GM20431 (cell line): ENCODE results near the gene BMF.

Experiments used
- in situ Hi-C: fragments of 300-500 bp; cut with MseI, MboI; formaldehyde crosslinking; loops from one replicate; pipeline ENCODE4 v1.15.0; 2020; ENCODE audit warnings: low sequenced_read_pairs; ENCODE audit not compliant: unreplicated experiment

BMF gene

DNA sequence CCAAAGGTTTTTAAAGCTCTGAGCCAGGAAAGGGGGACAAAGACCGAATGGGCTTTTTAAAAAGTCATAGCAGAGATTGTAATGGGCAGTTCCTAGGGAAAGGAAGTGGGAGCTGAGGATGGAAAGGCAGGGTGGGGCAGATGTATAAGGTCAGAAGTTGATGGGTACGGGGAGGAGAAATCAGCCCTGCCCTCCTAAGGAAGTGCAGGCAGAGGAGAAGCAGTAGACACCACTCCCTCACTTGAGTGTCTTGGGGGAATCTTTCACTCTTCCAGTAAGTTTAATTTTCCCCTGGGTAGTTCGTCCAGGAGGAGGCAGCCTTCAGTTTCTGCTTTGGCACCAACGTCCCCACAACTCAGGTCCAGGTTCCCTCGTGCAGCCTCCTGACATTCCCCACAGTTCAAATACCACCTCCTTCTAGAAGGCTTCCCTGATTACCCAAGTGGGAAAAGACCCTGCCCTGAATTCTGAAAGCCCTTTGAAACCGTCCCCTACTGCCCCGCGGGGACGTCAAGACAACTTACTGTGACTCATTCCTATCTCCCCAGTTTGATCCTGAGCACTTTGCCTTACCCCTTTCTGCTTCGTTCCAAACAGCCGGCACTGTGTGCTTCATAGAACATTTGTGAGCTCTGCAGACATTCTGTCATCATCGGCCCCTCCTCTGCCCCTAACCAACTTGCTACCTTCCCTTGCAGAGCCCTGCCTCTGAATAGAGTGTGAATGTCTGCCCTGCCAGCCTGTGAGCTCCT is 55.4 kb downstream of the BMF start:
- in situ Hi-C loops, result no loop called here

- in situ Hi-C loops, result no loop called here
Measured at GRCh38 chr15:40052604-40053003, 56.1 kb downstream of the BMF start.

DNA sequence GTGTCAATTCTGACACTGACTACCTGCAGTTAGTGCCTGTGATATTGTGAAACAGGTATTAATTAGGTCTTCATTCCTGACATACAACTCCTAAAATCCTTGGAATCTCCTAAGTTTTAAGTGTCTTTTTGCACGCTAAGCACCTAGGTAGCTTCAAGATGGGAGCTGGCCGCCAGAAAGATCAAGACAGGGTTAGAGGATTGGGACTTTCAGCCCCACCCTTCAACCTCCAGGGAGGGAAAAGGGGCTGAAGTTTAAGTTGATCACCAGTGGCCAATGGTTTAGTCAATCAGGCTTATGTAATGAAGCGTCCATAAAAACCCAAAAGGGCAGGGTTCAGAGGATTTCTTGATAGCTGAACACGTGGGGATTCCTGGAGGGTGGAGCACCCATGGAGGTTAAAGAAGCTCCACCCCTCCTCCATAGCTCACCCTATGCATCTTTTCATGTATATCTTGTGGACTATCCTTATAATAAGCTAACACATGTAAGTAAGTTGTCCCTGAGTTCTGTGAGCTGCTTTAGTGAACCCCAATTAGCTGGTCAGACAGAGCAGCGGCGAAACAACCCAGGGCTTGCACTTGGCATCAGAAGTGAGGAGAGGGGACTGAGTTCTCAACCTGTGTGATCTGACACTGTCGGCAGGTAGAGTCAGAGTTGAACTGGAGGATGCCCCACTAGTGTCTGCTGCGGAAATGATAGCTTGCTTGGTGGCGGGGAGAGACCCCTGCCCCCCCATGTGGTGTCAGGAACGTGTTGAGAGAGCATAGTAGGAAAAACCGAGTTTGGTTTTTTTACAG is 56.9 kb downstream of the BMF start:
- in situ Hi-C loops, result no loop called here

- in situ Hi-C loops, result no loop called here
Measured at GRCh38 chr15:40050788-40051470, 57.8 kb downstream of the BMF start.

- in situ Hi-C loops, result loop anchor here (10.0 to 25.0 kb wide), 3 partner anchors 66 to 213 kb away; no protein-coding TSS in a partner anchor
Measured at GRCh38 chr15:40048926-40049475, 59.7 kb downstream of the BMF start.

DNA sequence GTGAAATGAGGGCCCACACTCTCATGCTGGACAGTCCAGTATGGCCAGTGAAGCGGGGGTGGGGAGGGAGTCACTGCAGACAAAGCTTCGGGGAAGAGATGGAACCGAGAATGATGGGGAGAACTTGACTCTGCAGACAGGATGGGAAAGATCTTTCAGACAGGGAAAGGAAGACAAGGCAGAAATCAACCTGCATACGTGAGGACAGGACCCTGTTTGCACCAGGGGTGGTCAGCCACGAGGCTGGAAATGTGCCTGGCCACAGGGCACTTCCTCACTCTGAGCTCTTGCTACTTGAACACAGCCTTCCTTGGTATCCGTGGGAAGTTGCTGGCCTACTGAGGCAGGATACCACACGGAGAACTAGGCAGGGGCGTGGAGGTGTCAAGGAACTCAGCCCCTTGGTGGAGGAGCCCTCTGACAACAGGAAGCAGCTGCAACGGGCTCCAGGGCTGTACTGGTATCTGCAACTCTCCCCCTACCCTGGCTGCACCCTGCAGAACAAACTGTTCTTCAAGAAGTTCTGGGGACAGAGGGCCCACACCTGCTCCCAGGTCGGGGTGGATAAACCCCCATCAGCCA is 60.4 kb downstream of the BMF start:
- in situ Hi-C loops, result loop anchor here (10.0 to 25.0 kb wide), 3 partner anchors 66 to 214 kb away; no protein-coding TSS in a partner anchor

DNA sequence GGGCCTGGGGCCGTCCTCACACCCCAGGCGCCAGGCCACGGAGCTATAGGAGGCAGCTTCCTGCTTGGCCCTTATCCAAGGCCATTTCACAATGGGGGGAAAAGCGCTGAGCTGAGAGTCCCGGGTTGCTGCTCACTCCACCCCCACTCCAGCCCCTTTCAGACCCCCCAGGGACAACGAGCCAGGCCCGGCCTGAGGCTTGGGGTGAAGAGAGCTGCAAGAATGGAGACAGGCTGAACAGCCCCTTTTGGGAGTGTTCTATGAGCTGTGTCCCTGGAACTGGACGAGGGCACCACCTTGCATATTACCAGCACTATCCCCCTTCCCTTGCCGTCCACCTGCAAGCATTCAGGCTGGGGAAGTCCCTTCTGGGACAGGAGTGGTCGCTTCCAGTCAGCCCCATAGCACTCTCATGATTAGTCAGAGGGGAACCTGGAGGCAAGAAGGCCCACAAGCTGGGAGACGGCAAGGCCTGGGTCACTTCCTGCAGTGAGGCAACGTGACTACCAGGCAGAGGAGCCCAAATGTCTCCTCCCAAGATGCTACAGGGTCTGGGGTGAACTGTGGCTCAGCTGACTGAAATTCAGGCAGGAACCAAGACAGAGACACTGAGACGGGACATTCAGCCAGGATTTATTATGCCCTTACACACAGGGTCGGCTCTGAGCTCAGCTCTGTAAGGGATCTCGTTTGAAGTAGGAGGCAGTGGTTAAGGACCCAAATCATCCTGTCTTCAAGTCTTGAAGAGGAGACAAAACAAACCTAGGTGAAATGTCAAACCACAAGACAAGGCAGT is 61.1 kb downstream of the BMF start:
- in situ Hi-C loops, result loop anchor here (10.0 to 25.0 kb wide), 3 partner anchors 67 to 215 kb away; no protein-coding TSS in a partner anchor

- in situ Hi-C loops, result loop anchor here (10.0 to 25.0 kb wide), 3 partner anchors 68 to 215 kb away; no protein-coding TSS in a partner anchor
Measured at GRCh38 chr15:40046721-40047414, 61.8 kb downstream of the BMF start.

DNA sequence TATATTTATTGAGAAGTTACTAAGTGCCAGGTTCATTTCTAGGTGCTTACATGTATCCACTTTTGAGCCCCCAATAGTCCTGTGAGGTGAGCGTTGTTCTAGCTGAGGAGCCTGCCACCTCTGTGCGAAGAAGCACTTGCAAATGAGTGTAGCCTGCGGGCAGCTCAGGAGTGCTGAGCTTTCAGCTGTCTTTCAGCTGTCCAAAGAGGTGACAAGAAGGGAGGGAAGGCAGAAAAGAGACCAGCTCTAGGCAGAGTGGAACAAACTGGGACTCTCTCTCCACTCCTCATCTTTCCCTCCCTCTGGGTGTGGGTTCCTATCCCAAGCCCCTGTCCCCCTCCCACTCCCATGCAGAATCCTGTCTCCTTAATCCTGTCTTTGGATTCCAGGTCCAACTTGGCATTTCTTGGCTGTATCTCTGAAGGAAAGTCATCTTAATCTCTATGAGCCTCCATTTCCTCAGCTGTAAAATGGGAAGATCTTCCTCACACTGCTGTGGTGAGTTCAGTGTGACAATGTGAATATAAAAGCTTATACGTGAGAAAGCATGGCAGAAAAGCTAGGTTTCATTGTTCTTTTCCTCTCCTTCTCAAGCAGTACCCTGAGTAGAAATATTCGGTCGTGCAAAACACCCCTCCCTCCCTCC is 63.0 kb downstream of the BMF start:
- in situ Hi-C loops, result loop anchor here (10.0 to 25.0 kb wide), 3 partner anchors 69 to 217 kb away; no protein-coding TSS in a partner anchor

DNA sequence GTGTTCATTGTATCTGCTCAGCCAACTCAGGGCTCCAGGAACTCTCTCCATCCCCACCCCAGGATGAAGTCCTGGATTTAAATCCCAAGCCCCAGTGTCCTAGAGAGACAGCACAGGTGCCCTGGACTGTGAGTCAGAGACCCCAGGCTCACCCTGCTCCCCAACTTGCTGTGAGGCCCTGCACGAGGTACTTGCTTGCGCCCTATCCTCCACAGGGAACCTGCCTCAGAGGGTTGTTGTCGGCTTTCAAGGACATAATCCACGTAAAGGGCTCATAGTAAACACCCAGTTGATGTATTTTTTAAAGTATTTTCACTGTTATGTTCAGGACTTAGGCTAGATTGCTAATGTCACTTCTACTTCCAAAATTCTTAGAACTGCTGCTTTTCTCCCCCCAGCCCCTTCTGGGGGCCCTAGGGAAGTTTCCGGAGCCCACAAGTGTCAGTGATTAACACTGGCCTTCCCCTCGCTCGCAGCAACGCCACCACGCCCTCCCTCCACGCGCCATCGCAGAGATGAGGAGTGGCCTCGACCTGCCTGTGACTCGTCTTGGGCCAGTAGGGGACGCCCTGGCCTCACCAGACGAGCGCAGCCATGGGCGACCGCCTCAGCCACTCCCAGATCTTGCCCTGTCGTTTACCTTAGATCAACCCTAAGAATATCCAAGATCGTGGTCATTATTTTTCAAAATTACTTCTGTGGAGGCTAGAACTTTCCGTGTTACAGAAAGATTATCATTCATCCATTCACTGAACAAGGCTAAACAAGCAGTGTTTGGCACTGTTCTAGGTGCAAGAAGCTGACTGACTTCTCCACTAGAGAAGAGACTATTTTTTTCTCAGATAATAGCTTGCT is 63.7 kb downstream of the BMF start:
- in situ Hi-C loops, result loop anchor here (10.0 to 25.0 kb wide), 3 partner anchors 70 to 217 kb away; no protein-coding TSS in a partner anchor

- in situ Hi-C loops, result loop anchor here (10.0 to 25.0 kb wide), 3 partner anchors 71 to 218 kb away; no protein-coding TSS in a partner anchor
Measured at GRCh38 chr15:40043927-40044716, 64.6 kb downstream of the BMF start.

- in situ Hi-C loops, result loop anchor here (10.0 to 25.0 kb wide), 3 partner anchors 72 to 219 kb away; no protein-coding TSS in a partner anchor
Measured at GRCh38 chr15:40042791-40043320, 65.8 kb downstream of the BMF start.

GRCh38 chr15:40040770-40041169 is 67.9 kb downstream of the BMF start:
- in situ Hi-C loops, result loop anchor here (10.0 to 25.0 kb wide), 3 partner anchors 74 to 222 kb away; no protein-coding TSS in a partner anchor

DNA sequence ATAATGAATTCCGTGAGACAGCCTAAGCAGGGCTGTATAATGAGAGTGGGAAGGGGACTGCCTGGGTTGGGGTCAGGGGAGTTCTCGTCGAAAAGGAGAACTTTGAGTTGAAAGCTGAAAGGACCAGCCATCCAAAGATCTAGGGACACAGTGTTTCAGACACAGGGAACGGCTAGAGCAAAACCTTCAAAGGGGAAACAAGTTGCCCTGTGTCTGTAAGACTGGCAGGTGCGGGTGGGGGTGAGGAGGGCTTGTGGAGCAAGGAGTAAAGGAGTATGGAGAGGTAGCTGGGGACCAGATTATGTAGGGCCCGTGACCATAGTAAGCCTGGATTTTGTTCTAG is 68.4 kb downstream of the BMF start:
- in situ Hi-C loops, result loop anchor here (10.0 to 25.0 kb wide), 3 partner anchors 75 to 222 kb away; no protein-coding TSS in a partner anchor

DNA sequence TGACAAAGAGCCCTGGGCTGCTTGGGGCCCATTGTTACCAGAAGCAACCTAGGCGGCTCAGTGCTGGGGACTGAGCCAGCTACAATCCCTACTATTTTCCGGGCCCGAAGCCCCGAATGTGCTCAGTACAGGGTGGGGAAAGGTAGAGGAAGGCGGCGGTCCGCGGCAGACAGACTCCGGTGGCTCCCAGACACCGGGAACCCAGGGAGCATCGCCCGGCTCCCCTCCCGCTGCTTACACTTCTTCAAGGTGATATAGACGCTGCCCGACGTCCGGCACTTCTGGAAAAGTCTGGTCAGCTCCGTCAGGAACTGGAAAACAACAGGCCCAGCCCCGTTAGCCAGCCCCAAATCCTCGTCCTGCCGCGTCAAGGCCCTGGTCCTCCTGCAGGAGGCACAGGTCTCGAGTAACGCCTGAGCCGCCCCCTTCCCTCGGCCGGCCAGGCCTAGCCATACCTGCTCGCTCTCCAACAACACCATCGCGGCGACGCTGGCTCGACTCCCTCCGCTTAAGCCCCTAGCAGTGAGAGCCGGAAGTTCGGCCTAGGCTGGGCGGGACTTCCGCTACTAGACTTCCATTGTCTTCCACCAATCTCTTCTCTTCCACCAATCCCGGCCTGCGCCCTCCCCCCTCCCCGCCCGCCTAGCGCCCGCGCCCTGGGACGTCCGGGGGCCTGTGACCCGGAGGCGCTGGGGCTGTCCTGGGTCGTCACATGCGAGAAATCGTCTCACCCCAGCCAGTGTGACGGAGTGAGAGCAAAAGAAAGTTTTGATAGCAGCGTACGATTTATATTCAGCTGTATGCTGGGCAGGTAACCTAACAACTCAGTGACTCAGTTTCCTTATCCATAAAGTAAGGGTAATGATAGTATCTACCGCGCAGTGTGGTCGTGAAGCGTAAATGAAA is 69.8 kb downstream of the BMF start, which contains the start of gene SRP14:
SRP14 (minus strand) TSS at position 544 of the 906 bp plus-strand sequence; CDS start at position 479, 65 bp downstream.
- in situ Hi-C loops, result loop anchor here (25.0 kb wide), 2 partner anchors 148 to 223 kb away; no protein-coding TSS in a partner anchor
